GM18526 (cell line): Measurements from ENCODE around the gene CMTR1.

Experiments
- POLR2A ChIP-seq: IDR thresholded peaks from 3 replicates; pipeline ENCODE4 v1.6.1; 2011; ENCODE audit not compliant: insufficient read length; ENCODE audit errors: extremely low read depth

Gene CMTR1

GRCh38 chr6:37481711-37482605 is 48.9 kb downstream of the CMTR1 start:
- no peak for TF ChIP-seq POLR2A

GRCh38 chr6:37482606-37483251 is 49.7 kb downstream of the CMTR1 start:
- no peak for TF ChIP-seq POLR2A

GRCh38 chr6:37483252-37483901 is 50.4 kb downstream of the CMTR1 start:
- TF ChIP-seq POLR2A: no peak

GRCh38 chr6:37483917-37484785 is 51.1 kb downstream of the CMTR1 start:
- TF ChIP-seq POLR2A: peak; percentile 21

GRCh38 chr6:37484786-37485170 is 51.8 kb downstream of the CMTR1 start:
- TF ChIP-seq POLR2A: no peak

GRCh38 chr6:37485291-37485702 is 52.3 kb downstream of the CMTR1 start:
- no peak for TF ChIP-seq POLR2A

- TF ChIP-seq POLR2A: no peak
These were observed 53.3 kb downstream of the CMTR1 start for GRCh38 chr6:37486121-37486839.

- TF ChIP-seq POLR2A: no peak
These were observed 54.8 kb downstream of the CMTR1 start for GRCh38 chr6:37487591-37488380.

- TF ChIP-seq POLR2A: no peak
These were observed 55.5 kb downstream of the CMTR1 start for GRCh38 chr6:37488476-37488875.

- no peak for TF ChIP-seq POLR2A
These were observed 56.8 kb downstream of the CMTR1 start for GRCh38 chr6:37489697-37490336.

- TF ChIP-seq POLR2A: no peak
These were observed 57.6 kb downstream of the CMTR1 start for GRCh38 chr6:37490536-37491170.

- no peak for TF ChIP-seq POLR2A
These were observed 58.3 kb downstream of the CMTR1 start for GRCh38 chr6:37491171-37491829.
